Activated CD4-positive, alpha-beta T cell treated with anti-CD3 and anti-CD28 coated beads, Interleukin-2, amount 50 U/mL, for 16 hours (primary cell): ENCODE data around the gene REG3A.

Experiments used
- DNase-seq: peaks from one replicate; pipeline ENCODE4 v3.0.0-alpha.2; 2020

Gene REG3A

DNA sequence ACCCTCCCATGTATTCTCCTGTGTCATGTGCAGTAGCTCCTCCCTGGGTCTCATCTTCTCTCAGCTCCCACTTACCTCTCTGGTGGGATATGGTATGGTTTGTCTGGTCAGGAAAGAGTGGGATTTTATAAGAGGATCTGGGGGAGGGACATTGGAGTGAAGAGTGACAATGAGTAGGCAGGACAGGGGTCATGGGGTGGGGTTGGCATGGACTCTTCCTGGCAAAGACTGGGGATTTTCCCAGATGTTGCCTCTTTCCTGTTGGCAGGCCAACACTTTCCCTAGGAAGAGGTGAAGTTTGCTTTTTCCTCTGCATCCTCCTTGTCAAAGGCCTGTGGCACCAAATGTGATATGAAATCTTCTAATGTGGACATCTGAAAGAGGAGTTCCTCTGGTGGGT lies at the start of gene REG3A:
REG3A (minus strand) TSS at position 101 of the 400 bp plus-strand sequence. CDS start 348 bp downstream, outside the sequence.
- DNase-seq = no peak

DNA sequence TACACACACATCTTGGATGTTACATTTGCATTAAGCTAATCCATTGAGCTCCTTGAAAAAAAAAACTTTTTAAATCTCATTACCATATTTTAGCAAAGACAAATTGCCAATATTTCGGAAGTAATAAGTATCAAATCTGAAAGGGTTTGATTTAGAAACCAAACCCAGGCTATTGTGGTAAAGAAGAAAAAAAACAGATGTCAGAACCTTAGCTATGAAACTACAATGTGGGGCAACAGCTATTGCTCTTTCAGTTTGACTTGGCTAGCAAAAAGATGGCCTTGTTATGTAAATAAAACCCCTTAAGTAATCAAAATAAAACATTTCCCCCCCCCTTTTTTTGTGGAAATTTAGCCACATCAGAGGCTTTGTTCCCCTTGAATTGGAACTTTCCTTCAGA lies 41.2 kb upstream of the REG3A start:
- no peak for DNase-seq

DNA sequence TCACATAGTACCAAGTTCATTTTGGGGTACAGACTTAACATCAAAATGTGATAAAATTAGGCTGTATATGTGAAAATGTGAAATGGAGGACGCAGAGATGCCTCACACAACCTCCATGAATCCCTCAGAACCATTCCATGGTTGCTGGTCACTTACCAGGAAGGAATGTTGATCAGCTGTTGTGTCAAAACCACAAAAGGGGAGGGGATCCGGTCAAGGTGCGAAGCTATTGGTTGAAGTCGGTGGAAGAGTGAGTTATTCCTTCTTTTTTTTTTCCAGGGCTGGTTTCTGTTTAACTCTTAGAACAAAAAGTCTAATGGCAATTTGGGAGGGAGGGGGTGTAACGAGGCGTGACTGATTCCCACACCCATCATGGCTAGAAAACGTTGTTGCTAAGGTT lies 32.3 kb upstream of the REG3A start:
- no peak for DNase-seq

DNA sequence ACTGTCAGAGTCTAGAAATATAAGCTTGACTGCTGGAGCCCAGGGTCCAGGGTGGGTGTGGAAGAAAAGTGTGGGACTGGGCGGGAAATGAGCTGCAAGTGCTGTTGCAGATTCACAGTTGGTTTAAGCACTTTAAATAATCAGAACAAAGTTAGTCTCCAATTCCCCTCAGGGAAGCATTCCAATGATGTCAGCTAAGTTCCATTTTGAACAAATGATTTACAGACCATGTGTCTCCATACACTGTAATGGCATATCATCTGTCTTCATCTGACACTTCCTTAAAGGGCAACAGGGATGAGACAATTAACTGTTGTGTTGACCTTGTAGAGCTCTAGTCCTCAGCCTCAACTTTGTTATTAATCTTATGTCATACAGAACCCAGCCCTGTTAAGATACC lies 31.5 kb upstream of the REG3A start:
- no peak for DNase-seq

DNA sequence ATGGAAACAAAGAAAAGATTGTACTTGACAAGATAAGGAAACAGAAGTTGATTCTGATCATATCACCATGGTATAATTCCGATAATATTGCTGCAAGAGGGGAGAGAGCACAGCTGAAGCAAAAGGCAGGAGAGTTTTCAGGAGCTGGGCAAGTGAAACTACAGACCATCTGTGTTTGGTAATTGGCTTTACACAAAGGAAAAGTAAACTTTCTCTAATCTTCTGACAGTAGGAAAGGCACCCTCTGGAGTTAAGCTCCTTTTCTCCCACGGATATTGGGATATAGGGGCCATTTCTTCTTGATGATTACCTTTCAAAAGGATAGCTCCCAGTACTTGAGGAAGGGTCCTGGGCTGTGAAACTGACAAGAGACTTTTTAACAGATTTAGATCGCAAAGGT lies 29.9 kb upstream of the REG3A start:
- DNase-seq = no peak

DNA sequence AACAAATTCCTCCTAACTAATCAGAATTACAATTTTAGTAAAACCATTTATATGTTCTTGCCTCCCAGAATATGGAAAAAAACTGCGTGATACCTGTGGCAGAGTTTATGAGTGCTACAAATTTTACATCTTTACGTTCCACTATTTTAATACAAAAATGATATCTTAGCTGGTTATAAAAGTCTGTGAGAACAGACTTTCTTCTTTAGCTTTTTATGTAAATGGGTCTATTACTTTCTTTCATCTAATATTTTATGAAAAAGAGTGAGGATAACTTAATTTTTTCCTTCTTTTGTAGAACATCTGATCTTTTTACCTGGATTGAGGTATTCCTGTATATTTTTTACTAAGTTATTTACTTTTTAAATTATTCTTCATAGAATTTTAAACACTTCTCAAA lies 22.1 kb upstream of the REG3A start:
- DNase-seq = no peak

DNA sequence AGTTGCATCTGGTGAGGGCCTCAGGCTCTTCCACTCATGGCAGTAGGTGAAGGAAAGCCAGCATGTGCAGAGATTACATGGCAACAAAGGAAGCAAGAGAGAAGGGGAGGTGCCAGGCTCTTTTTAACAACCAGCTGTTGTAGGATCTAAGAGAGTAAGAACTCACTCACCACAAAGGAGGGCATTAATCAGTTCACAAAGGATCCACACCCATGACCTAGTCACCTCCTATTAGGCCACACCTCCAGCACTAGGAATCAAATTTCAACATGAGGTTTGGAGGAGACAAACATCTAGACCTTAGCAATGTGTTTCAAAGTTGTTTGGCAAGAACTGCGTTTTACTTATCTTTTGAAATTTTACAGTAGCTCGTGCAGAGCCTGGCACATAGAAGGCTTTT lies 20.5 kb upstream of the REG3A start:
- no peak for DNase-seq

DNA sequence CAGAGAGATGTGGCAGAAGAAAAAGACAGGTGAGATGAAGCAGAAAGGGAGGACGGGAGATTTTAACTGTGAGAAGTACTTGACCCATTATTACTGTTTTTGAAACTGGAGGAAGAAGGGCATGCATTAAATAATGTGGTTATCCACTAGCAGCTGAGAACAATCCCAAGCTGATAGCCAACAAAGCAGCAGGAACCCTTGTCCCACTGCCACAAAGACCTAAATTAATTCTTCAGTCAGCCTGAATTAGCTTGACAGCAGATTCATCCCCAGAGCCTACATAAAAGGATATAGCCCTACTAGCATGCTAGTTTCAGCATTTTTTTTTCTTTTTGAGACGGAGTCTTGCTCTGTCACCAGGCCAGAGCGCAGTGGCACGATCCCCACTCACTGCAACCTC lies 19.5 kb upstream of the REG3A start:
- no peak for DNase-seq

DNA sequence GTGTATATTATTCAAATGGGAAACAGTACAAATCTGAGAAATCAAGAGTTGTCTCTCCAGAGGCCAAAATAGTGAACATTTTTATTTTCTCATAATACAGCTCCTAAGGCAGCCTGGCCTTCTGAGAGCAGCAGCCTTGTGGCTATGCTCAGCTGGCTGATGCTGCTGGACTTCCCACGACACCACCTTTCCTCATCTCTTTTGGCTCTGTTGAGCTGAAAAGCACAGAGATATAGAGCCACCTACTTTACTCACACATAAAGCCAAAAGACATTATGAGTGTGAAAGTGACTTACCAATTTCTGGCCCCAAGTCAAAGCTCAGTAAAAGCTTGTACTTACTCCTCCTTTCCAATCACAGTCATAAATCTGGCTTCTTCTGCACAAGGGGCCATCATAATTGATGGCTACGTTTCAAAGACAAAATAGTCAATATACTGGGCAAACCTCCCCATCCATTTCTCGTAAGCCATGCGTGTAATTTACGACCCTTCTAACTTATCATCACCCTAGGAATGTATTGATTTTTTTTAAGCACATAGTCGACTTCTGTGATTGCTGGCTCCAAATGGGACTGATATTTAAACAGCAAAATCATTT lies 18.6 kb upstream of the REG3A start:
- no peak for DNase-seq

DNA sequence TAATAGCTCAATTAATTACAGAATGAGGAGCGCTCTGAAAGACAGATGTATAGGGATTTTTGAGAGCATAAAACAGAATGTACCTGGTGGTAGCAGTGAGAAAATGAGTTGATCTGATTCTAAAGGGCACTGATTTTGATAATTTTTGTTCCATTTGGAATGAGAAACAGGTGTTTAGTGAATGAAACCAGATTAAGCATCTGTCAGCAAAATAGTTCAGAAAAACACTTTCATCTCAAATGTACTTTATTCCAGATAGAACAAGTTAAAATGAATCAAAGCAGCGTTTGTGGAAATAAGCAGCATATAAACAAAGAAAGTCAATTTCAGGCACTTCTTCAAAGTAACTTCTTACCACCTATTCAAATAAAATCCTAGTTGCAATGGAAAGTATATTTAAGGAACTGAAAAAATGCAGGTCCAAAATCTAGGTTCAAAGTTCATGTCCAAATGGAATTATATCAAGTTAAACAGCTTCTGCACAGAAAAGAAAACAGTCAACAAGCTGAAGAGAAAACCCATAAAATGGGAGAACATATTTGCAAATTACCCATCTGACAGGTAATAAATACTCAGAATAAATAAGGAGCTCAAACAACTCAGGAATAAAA lies 11.9 kb upstream of the REG3A start:
- no peak for DNase-seq

DNA sequence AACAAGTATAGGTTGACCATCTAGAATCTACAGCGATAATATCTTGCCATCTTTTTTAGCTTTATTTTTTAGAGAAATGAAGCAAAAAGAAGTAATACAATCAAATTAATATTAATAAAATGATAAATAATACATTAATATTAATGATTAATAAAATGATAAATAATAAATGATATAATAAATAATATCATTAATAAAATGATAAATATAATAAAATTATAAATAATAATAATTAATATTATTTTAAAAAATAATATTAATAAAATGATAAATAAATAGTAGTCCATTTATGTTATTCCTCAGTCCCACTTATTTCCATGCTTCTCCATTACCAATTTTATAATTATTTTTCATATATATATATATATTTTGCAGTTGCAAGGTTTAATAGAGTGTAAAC lies 3.2 kb upstream of the REG3A start:
- DNase-seq = no peak

DNA sequence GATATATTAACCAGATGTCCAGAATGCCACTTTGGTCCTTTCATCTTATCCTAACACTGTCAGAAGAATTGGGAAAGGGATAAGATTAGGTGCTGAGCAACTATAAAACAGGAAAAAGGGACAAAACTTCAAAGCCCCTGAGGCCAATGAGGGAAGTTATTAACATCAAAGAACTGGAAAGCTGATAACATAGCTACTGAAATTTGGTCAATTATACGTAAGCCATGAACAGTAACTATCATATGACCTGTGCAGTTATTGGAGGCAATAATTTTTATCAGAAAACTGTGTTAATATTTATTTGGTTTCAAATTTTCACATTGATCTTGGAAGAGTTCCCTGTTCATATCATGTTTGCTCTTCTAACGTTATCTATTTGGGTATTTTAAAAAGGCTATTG lies 2.6 kb upstream of the REG3A start:
- no peak for DNase-seq

DNA sequence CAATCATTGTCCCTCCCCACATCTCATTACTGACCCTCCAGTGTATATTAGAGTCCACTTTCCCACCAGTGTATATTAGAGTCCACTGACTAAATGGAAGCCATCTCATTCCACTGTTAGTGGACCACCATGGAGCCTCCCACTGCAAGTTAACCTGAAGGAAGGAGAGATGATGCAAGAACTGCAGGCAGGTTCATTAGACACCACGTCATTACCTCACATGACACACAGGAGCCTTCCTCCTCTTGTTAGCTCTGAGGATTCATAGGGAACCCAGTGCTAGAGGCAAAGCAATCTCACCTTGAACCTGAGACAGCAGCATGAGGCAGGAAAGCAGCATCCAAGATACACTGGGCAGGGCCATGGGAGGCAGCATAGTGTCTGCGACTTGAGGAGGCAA lies 523 bp downstream of the REG3A start:
- no peak for DNase-seq

DNA sequence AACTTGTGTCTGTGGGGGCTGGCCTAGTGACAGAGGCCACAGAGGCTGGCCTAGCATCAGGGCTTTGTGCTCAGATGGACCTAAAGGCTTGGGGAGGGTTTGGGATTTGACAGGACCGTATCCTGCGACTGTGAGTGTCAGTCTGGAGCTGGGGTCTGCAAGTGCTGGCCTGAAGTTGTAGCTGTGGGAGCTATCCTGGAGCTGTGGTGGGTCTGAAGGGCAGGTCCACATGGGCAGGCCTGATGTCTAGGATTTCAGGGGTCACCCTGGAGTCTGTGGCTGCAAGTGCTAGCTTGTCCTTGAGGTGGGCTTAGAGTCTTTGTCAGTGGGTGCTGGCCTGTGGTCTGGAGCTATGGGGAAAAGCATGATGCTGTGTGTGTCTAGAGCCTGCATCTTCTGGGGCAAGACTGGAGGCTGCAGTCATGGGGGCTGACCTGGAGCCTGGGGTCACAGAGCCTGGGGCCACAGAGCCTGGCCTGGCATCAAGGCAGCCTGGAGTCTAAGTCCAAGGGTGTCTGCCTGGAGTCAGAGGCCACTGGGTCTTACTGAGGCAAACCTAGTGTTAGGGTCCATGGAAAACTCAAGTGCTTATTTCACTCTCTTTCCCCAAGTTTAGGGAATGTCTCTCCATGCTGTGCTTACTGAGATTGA lies 3.6 kb downstream of the REG3A start:
- DNase-seq = no peak

DNA sequence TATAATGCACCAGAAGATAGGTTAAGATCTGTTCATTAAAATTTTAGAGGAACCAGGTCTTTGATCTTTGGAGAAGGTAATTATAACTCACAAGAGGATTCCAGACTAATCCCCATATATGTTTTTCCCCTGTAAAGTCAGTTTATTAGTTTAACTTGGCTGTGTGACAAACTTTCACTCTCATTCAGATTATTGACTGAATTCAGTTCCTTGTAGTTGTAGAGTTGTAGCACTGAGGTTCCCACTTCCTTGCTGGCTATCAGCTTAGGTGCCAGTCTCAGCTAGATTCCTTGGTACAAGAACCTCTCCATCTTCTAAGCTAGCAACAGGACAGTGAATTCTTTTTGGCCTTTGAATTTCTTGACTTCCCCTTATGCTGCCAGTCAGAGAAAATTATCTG lies 20.1 kb downstream of the REG3A start:
- DNase-seq = no peak

DNA sequence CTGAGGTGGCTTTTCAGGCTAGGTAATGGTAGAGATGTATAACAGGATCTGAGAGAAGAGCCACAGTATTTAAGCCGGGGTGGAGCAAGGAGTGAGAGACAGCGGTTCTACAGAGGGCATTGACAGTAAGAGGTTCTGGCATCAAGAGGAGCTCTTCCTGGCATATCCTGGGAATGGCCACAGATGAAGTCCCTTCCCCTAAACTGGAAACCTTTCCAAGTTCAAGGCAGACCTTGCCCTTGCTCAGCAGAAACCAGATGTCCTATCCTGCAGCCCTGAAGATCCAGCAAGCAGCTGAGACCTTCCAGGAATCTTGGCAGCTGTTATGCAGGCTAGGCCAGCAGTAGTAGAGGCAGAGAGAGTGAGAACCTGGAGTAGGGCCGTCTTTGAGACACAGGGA lies 21.2 kb downstream of the REG3A start:
- no peak for DNase-seq

DNA sequence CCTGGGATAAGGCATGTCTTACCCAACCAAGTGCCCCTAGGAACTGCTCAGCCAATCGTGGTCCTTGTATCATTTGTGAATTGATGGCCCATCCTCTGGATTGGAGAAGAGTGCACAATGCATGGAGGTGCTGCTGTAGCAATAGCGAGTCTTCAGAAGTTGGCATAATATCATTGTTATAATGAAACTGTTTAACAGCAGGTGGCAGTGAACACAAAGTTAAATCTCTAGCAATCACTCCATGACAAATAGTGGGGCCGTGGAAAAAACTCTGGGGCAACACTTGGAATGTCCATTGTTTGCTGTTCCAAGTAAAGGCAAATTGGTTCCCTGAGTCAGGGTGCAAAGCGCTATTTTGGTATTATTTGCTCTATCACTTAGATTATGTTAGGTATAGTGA lies 27.9 kb downstream of the REG3A start:
- DNase-seq = no peak

DNA sequence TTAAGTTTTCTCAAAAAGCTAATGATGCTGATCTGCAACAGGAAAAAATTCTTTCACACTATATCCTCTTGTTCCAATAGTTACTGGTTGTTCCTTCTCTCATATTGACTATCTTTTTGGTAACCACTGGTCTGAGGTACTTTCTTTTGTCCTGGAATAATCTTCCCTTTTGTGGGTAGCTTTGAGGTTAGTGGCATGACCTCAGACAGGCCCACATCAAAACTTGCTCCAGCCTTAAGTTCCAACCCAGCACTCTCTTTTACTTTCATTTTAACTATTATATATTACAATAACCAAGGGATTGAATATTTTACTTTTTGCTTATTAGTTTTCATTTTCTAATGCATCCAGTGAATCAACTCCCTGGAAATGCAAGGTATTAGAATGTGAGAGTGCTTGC lies 29.7 kb downstream of the REG3A start:
- no peak for DNase-seq

DNA sequence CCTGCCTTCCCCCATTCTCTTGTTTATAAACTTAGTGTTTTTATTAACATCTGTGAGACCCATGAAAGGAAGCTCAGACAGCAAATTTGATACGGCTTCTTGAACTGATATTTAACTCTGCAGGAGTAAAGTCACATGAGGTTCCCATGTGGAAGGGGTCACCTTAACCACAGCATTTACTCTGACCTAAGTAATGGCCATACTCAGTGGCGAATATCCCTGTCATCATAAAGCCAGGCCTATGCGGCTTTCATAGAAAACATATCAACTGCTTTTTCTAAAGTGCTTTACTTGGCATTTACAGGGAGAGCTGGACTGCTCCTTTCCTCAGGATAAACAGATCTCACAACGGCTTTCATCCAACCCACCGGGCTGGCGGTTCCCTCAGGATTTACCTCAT lies 30.3 kb downstream of the REG3A start:
- no peak for DNase-seq

DNA sequence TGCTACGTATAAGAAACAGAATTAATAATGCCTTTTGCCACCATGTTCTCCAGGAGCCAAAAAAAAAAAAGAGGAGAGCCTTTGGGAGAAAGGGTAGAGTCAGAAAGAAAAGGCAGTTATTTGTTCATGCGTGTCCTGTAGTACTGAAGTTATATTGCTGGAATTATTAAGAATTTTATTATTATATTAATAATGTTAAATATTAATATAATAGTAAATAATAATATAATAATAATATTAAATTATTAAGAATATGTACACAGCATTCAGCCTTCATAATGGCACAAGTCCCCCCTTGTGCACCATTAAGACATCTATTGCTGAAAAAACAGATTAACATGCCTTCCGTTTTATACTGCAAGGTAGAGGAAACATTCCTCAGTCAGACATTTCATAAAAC lies 31.1 kb downstream of the REG3A start:
- no peak for DNase-seq

DNA sequence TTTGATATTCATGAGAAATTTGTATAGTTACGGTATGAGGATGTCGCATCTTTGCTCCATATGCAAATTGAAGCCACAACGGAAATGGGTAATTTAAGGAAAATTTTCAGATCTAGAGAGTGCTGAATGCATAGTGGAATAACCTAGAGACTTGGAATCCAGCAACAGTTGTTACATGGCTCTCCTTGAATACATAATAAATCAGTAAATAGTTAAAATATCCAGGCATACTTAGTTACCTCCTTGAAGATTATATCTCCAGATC lies 33.9 kb downstream of the REG3A start:
- no peak for DNase-seq

DNA sequence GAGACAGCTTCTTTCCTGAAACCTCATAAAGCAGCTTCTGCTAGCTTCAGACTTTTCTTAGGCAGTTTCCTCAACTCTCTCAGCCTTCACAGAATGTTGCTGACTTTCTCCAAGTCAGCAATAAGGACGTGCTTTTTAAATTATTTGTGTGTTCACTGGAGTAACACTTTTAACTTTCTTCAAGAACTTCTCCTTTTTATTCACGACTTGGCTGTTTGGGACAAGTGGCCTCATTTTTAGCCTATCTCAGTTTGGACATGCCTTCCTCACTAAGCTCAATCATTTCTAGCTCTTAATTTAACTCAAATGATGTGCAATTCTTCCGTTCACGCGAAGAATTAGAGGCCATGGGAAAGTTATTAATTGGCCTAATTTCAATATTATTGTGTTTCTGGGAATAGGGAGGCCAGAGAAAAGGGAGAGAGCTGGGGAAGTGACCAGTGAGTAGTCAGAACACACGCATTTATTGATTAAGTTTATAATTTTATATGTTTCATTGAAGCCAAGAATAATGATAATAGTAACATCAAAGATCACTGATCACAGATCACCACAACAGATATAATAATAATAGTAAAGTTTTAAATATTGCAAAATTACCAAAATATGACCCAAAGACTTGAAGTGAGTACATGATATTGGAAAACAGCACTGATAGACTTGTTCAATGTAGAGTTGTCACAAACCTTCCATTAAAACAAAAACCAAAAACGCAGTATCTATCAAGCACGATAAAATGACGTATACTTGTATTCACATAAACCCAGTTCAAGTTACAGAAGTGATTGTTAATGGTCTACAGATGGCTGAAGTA lies 34.4 kb downstream of the REG3A start:
- DNase-seq = no peak

DNA sequence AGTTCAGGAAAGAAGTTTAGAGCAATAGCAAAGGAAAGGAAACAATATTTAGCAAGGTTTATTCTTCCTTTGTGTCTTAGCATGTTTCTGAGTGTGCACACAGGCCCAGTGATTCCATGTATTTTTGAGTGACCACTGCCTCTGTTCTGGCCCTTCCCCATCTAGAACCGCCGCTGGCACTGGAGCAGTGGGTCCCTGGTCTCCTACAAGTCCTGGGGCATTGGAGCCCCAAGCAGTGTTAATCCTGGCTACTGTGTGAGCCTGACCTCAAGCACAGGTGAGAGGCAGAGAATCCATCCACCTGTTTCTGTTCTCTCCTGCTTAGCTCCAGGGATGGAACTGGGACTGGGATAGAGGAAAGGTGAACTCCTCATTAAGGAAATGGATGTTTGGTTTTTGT lies 36.9 kb downstream of the REG3A start:
- DNase-seq = no peak

DNA sequence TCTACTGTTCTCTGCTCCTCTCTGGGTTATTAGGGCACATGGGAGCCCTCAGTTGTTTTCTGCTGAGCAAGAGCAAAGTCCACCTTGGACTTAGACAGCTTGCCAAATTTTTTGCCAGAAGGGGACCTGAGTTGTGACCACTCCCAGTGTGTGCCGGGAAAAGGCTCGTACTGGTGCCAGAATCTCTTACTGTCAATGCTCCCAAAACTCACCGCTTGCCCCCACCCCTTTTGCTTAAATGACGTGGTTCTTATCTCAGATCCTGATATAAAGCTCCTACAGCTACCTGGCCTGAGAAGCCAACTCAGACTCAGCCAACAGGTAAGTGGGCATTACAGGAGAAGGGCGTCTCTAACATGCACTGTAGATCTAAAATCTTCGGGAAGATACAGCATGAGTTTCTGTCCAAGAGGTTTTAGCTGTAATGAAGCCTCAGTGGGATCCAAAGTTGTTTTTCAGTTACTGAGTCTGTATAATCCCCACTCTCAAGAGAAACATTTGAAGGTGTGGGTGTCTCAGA lies 39.3 kb downstream of the REG3A start, which contains the start of gene REG1A:
REG1A (plus strand) TSS at position 295 of the 520 bp plus-strand sequence. CDS start 374 bp downstream, outside the sequence.
- DNase-seq = no peak
